ENCODE results near the gene TEX22. TPM values are rescaled to one million over a fixed set of nuclear protein-coding genes. Genes with fewer than 3 reads are reported as not detected.

The TEX22 gene, protein sequence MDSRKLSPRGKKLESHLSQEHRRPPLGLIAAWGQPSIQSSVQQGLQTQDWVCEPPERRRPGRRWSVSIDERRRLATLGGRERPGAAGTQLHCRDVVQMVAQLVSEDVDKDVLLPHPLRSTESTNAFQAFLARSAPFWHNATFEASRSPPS
- 3.1 and 4.9 TPM in 2 replicates for total RNA-seq
- long read RNA-seq, partial matches to known transcripts, result 0 of 1 reads
- long read RNA-seq, other reads (novel, unspliced or antisense), result 1 of 1 reads

- Mint-ChIP-seq H3K4me1 (ENCODE audit: unreplicated experiment) (peaks cover 9% of the 10 kb centered on the region), H3K27me3 (ENCODE audit: unreplicated experiment) (no peaks in the 10 kb centered on the region), H3K27ac (ENCODE audit: unreplicated experiment) (peak within 1 kb of the TSS; percentile 84), H3K9me3 (ENCODE audit: unreplicated experiment) (peaks cover 9% of the 10 kb centered on the region), H3K4me3 (ENCODE audit: unreplicated experiment) (peak within 1 kb of the TSS; percentile 80), H3K36me3 (ENCODE audit: unreplicated experiment) (peaks cover 17% of the 10 kb centered on the region)
- no peak for TF ChIP-seq CTCF (IDR thresholded peaks at IDR 0.05)
- peak; percentile 96 for DNase-seq (ENCODE audit: extremely low spot score, unreplicated experiment)
These were observed at the start of gene TEX22 for GRCh38 chr14:105398044-105398725. Gene TEX22 (plus strand): TSS chr14:105398538. CDS start chr14:105399341, 803 bp downstream.

- no peak overlapping the region for H3K4me3 Mint-ChIP-seq (ENCODE audit: unreplicated experiment)
These were observed 49.2 kb upstream of the TEX22 start for GRCh38 chr14:105348945-105349699.

GRCh38 chr14:105349992-105350391 is 48.3 kb upstream of the TEX22 start:
- H3K9me3 Mint-ChIP-seq (ENCODE audit: unreplicated experiment), result no peaks in the 10 kb centered on the region
- no peak for DNase-seq (ENCODE audit: extremely low spot score, unreplicated experiment)
- no peak overlapping the region for H3K27ac Mint-ChIP-seq (ENCODE audit: unreplicated experiment)
- H3K36me3 Mint-ChIP-seq (ENCODE audit: unreplicated experiment), result peaks cover 2% of the 10 kb centered on the region
- peaks cover 7% of the 10 kb centered on the region for H3K4me1 Mint-ChIP-seq (ENCODE audit: unreplicated experiment)
- TF ChIP-seq CTCF (IDR thresholded peaks at IDR 0.05), result no peak
- H3K4me3 Mint-ChIP-seq (ENCODE audit: unreplicated experiment), result no peak overlapping the region
- H3K27me3 Mint-ChIP-seq (ENCODE audit: unreplicated experiment), result no peaks in the 10 kb centered on the region

More at GRCh38 chr14:105348945-105349699, 49.2 kb upstream of the TEX22 start:
- Mint-ChIP-seq H3K4me1 (ENCODE audit: unreplicated experiment) (peaks cover 7% of the 10 kb centered on the region), H3K9me3 (ENCODE audit: unreplicated experiment) (no peaks in the 10 kb centered on the region), H3K36me3 (ENCODE audit: unreplicated experiment) (peaks cover 6% of the 10 kb centered on the region), H3K27me3 (ENCODE audit: unreplicated experiment) (no peaks in the 10 kb centered on the region), H3K27ac (ENCODE audit: unreplicated experiment) (no peak overlapping the region)
- DNase-seq (ENCODE audit: extremely low spot score, unreplicated experiment), result no peak
- no peak for TF ChIP-seq CTCF (IDR thresholded peaks at IDR 0.05)

DNA sequence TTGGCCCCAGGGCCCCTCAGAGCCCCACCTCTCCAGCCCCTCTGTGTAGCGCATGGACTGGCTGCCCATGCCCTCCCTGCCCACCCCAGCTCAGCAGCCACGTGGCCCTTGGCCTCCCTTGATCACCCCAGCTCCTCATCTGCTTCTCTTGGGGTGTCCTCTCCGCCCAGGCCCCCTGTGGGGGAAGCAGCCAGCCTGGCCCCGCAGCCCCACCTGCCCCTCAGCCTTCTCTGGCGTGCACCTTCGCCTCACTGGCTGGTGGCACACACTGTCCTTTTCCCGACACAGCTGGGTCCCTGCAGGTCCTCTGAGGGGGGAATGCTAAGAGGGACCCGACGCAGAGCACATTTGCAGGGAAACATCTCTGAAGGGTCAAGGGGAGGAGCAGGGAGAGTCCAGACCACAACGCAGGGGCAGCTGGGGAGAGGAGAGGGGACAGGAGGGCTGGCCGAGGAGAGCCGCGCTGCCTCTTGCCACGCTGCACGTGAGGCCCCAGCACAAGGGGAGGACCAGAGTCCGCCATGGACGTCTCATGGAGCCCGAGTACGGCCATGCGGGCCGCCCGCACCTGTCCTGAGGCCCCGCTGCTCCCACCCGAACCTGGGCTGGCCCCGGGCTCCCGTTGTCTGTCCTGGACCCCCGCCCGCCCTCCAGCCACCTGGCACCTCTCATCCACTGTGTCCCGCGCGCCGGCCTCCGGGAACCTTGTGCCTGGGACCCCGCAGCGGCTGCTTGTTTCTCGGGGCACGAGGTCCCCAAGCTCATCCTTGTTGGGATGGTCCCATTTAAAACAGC is 47.7 kb upstream of the TEX22 start:
- no peaks in the 10 kb centered on the region for H3K27me3 Mint-ChIP-seq (ENCODE audit: unreplicated experiment)
- no peak overlapping the region for H3K4me3 Mint-ChIP-seq (ENCODE audit: unreplicated experiment)
- H3K9me3 Mint-ChIP-seq (ENCODE audit: unreplicated experiment), result no peaks in the 10 kb centered on the region
- peaks cover 7% of the 10 kb centered on the region for H3K4me1 Mint-ChIP-seq (ENCODE audit: unreplicated experiment)
- DNase-seq (ENCODE audit: extremely low spot score, unreplicated experiment), result no peak
- no peak for TF ChIP-seq CTCF (IDR thresholded peaks at IDR 0.05)
- no peak overlapping the region for H3K27ac Mint-ChIP-seq (ENCODE audit: unreplicated experiment)
- peaks cover 2% of the 10 kb centered on the region for H3K36me3 Mint-ChIP-seq (ENCODE audit: unreplicated experiment)
